GM19238 (cell line): ENCODE results near the gene TCEAL7.

Experiments used
- DNase-seq: peaks from one replicate; pipeline ENCODE4 v3.0.0; 2011; ENCODE audit warnings: low spot score; ENCODE audit not compliant: insufficient read length

Gene TCEAL7

DNA sequence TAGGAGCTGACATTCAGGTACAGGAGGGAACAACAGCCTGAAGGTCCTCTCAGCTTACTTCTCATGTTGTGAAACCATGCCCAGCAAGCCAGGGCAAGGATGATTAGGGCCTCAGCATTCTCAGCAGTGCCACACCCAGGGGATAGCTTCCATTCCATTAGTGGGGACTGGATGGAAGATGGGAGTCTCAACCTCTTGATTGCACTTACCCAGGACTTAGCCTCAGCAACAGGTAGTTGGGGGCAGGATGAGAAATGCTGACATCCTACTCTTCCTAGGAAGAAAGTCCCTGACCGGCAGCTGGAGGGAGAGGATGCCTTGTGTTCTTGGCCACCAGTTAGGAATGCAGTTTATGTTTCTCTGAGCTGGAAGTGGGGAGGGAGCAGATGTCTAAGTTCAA, 37.5 kb downstream of the TCEAL7 start:
- no peak for DNase-seq

DNA sequence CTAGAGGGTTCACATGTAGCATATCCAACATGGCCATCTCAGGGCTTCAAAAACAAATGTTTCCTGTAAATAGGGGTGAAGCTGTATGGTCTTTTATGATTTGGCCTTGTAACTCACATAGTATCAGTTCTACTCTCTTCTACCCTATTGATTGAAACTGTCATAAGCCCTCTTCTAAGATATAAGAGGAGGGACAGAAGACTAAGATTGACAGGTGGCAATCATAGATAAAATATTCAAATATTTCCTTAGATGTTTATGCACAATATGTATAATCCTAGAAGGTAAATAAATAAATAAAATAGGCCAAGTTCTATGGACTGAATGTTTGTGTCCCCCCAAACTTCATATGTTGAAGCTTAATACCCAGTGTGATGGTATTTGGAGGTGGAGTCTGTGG, 39.4 kb downstream of the TCEAL7 start:
- DNase-seq = no peak

DNA sequence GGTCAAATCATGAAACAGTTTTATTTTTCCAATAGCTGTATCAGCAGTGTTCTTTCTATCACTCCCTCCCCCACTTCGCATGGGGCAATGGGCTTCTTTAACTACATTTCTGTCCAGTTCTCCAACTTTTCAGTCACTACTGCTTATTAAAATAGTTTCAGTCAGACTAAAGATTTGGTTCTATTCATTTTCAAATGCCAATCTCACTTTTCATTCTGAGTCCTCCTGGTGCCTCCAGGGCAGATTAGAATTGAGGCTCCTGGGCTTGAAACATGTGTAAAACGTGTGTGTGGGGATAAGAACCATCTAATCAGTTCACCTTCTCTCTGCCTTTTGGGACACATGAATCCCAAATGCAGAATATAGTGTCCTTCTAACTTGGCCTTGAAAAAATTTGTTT, 42.8 kb downstream of the TCEAL7 start:
- DNase-seq = no peak

DNA sequence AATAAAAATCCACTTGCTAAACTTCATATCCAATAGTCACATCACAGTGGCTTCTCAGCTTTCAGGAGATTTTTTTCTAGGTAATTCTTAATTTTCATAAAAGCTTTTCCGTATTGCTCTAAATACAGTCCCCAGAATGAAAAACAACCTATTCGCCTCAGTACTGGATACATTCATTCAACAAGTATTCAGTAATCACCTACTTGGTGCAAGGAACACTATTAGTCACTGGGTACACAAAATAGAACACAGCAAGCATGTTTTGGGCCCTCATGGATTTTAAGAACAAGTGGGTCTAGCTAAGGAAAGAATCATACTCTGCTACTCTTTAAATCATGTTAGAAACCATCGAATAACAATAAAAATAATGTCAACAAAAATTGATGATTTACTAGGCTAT, 43.5 kb downstream of the TCEAL7 start:
- no peak for DNase-seq

DNA sequence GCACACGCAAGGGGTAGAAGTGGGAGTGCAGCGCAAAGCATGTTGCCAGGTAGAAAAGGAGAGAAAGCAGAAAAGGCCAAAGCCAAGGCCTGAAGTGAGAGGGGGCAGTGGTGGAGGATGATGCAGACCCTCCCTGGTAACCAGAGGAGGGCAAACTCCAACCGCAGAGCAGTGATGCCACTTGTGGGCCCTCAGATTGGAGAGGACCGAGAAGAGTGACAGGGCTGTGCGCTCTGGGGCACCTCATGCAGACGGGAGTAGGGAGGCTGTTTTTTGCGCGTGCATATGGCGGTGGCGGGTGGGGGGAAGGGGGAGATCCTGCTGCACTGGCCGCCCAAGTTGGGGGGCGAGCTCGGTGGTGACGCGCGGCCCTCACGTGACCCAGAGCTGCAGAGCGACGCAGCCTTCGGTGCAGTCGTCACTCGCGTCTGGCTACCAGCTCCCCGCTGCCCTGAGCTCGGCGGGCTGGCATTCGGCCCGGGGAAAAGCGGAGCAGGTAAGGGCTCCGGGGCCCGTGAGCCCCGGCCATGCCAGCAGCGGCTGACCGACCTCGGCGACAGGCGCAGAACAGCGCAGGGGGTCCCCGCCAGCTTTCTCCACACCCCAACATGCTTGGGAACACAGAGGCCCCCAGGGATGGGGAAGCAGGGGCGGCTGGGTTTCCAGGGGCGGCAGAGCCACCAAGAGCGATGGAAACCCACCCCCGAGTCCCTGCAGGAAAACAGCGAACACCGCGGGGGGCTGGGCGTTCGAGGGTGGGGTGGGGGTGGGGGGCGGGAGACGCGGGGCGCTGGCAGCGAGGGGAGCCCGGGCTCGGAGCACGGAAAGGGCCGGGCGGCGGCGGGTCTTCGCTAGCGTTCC, 46.3 kb downstream of the TCEAL7 start, which contains the start of gene BEX3:
TSS of gene BEX3 (plus strand) at position 421 of the 861 bp plus-strand sequence. CDS start 984 bp downstream, outside the sequence.
- no peak for DNase-seq

DNA sequence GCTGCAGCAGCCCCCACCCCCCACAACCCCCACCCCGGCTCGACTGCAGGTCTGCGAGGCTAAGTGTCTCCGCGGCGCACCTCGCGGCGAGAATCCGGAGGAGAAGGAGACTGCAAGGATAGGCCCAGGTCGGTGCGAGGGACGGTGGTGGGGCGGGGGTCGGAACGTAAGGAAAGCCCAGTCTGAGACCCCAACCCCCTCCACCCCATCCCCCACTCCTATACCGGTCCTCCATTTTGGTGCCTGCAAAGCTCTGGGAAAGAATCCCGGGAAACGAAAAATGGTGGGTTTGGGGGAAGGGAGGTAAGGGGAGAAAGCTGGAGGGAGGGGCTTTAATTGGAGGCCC, 46.9 kb downstream of the TCEAL7 start:
- DNase-seq = no peak

DNA sequence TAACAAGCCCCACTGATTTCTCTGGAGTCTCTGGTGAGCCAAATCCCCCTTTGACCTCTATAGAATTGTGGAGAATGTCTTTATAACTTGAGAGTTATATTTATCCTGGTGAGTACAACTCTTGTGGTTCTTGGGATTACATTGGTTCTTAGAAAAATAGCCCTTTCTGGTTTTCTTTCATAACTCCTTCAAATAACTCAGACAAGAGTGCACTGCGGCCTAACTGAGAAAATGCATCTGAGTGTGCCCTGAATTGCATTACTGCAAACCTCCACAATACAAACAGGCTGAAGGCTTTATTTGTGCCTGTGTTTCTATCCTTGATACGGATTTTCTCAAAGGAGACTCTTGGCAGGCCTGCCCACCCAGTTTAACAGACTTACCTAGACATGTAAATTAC, 49.0 kb downstream of the TCEAL7 start:
- DNase-seq = no peak
